Adipocyte (in vitro differentiated cells): ENCODE measurements around the gene PLXND1.

Experiments
- DNase-seq: peaks from one replicate; pipeline ENCODE4 v3.0.0-alpha.2; 2015; ENCODE audit warnings: low read depth
- H3K27me3 ChIP-seq: replicated peaks from 2 replicates; pipeline ENCODE4 v1.7.0; 2013; ENCODE audit warnings: mild to moderate bottlenecking, low read length, moderate library complexity; ENCODE audit not compliant: control insufficient read depth, insufficient read depth
- H3K36me3 ChIP-seq: 2 replicates; pipeline ENCODE4 v1.7.0; 2013; ENCODE audit warnings: low read length, mild to moderate bottlenecking, moderate library complexity; ENCODE audit not compliant: control insufficient read depth, insufficient read depth, severe bottlenecking
- H3K4me1 ChIP-seq: 2 replicates; pipeline ENCODE4 v1.7.0; 2013; ENCODE audit warnings: mild to moderate bottlenecking, low read length, moderate library complexity; ENCODE audit not compliant: control insufficient read depth, insufficient read depth
- H3K4me3 ChIP-seq: 2 replicates; pipeline ENCODE4 v1.7.0; 2013; ENCODE audit warnings: mild to moderate bottlenecking, low read length, moderate library complexity
- H3K9ac ChIP-seq: 2 replicates; pipeline ENCODE4 v1.7.0; 2013; ENCODE audit warnings: mild to moderate bottlenecking, low read length, moderate library complexity
- H3K9me3 ChIP-seq: 2 replicates; pipeline ENCODE4 v1.7.0; 2013; ENCODE audit warnings: mild to moderate bottlenecking, low read length, moderate library complexity; ENCODE audit not compliant: control insufficient read depth

PLXND1 gene

GRCh38 chr3:129618186-129618820, 11.8 kb upstream of the PLXND1 start:
- Histone ChIP-seq H3K27me3 (no peaks in the 10 kb centered on the region), H3K36me3 (no peaks in the 10 kb centered on the region), H3K9me3 (no peaks in the 10 kb centered on the region), H3K4me3 (no peak overlapping the region), H3K4me1 (peaks cover 32% of the 10 kb centered on the region), H3K9ac (no peak overlapping the region)
- no peak for DNase-seq

GRCh38 chr3:129617381-129618185, 11.1 kb upstream of the PLXND1 start:
- Histone ChIP-seq H3K27me3 (no peaks in the 10 kb centered on the region), H3K9me3 (no peaks in the 10 kb centered on the region), H3K36me3 (no peaks in the 10 kb centered on the region), H3K9ac (peak overlapping the region; percentile 37), H3K4me3 (no peak overlapping the region), H3K4me1 (peaks cover 37% of the 10 kb centered on the region)
- DNase-seq, result no peak

- DNase-seq, result peak; percentile 33
- H3K9ac ChIP-seq, result peak overlapping the region; percentile 37
- no peaks in the 10 kb centered on the region for H3K9me3 ChIP-seq
- no peak overlapping the region for H3K4me3 ChIP-seq
- H3K36me3 ChIP-seq, result no peaks in the 10 kb centered on the region
- H3K4me1 ChIP-seq, result peaks cover 43% of the 10 kb centered on the region
- H3K27me3 ChIP-seq, result no peaks in the 10 kb centered on the region
These were observed 10.2 kb upstream of the PLXND1 start for GRCh38 chr3:129616713-129617112.

- Histone ChIP-seq H3K9ac (peak overlapping the region; percentile 37), H3K9me3 (no peaks in the 10 kb centered on the region), H3K36me3 (no peaks in the 10 kb centered on the region), H3K27me3 (no peaks in the 10 kb centered on the region), H3K4me1 (peaks cover 47% of the 10 kb centered on the region), H3K4me3 (no peak overlapping the region)
- no peak for DNase-seq
These were observed 9.8 kb upstream of the PLXND1 start for GRCh38 chr3:129616291-129616690.

- H3K4me1 ChIP-seq, result peaks cover 48% of the 10 kb centered on the region
- no peaks in the 10 kb centered on the region for H3K36me3 ChIP-seq
- H3K9me3 ChIP-seq, result no peaks in the 10 kb centered on the region
- no peaks in the 10 kb centered on the region for H3K27me3 ChIP-seq
- DNase-seq, result no peak
- no peak overlapping the region for H3K4me3 ChIP-seq
- no peak overlapping the region for H3K9ac ChIP-seq
These were observed 9.3 kb upstream of the PLXND1 start for GRCh38 chr3:129615751-129616281.

- no peak overlapping the region for H3K4me3 ChIP-seq
- H3K9ac ChIP-seq, result no peak overlapping the region
- no peaks in the 10 kb centered on the region for H3K27me3 ChIP-seq
- DNase-seq, result no peak
- H3K9me3 ChIP-seq, result no peaks in the 10 kb centered on the region
- peaks cover 48% of the 10 kb centered on the region for H3K4me1 ChIP-seq
- H3K36me3 ChIP-seq, result no peaks in the 10 kb centered on the region
These were observed 8.5 kb upstream of the PLXND1 start for GRCh38 chr3:129614927-129615363.

GRCh38 chr3:129614435-129614834, 8.0 kb upstream of the PLXND1 start:
- peak overlapping the region; percentile 18 for H3K9ac ChIP-seq
- H3K4me3 ChIP-seq, result no peak overlapping the region
- no peaks in the 10 kb centered on the region for H3K36me3 ChIP-seq
- no peaks in the 10 kb centered on the region for H3K27me3 ChIP-seq
- peaks cover 48% of the 10 kb centered on the region for H3K4me1 ChIP-seq
- H3K9me3 ChIP-seq, result no peaks in the 10 kb centered on the region
- no peak for DNase-seq

- Histone ChIP-seq H3K9me3 (no peaks in the 10 kb centered on the region), H3K4me1 (peaks cover 53% of the 10 kb centered on the region), H3K9ac (no peak overlapping the region), H3K4me3 (no peak overlapping the region), H3K36me3 (no peaks in the 10 kb centered on the region), H3K27me3 (no peaks in the 10 kb centered on the region)
- no peak for DNase-seq
These were observed 6.9 kb upstream of the PLXND1 start for GRCh38 chr3:129613367-129613740.

- no peaks in the 10 kb centered on the region for H3K27me3 ChIP-seq
- DNase-seq, result peak; percentile 30
- peak overlapping the region; percentile 62 for H3K9ac ChIP-seq
- peaks cover 59% of the 10 kb centered on the region for H3K4me1 ChIP-seq
- H3K4me3 ChIP-seq, result no peak overlapping the region
- H3K9me3 ChIP-seq, result no peaks in the 10 kb centered on the region
- no peaks in the 10 kb centered on the region for H3K36me3 ChIP-seq
These were observed 6.3 kb upstream of the PLXND1 start for GRCh38 chr3:129612534-129613366.

- Histone ChIP-seq H3K36me3 (no peaks in the 10 kb centered on the region), H3K27me3 (no peaks in the 10 kb centered on the region), H3K9me3 (no peaks in the 10 kb centered on the region)
These were observed 5.5 kb upstream of the PLXND1 start for GRCh38 chr3:129611812-129612533.

More at GRCh38 chr3:129611812-129612533, 5.5 kb upstream of the PLXND1 start:
- Histone ChIP-seq H3K4me3 (no peak overlapping the region), H3K4me1 (peaks cover 63% of the 10 kb centered on the region), H3K9ac (peak overlapping the region; percentile 62)
- peak; percentile 81 for DNase-seq
